Endothelial cell of umbilical vein (primary cell): ENCODE measurements around the gene GRXCR2.

ENCODE experiments used
- CTCF ChIP-seq, 2 donors: IDR thresholded peaks; 1 replicate in 1 of 2; 2 replicates in 1 of 2; pipeline ENCODE4 v1.5.1; 2011; ENCODE audit warnings: low read length in 2 of 2, mild to moderate bottlenecking in 2 of 2, moderate library complexity in 2 of 2, control low read depth in 1 of 2, inconsistent platforms in 1 of 2, low read depth in 1 of 2; ENCODE audit not compliant: insufficient read depth in 1 of 2; ENCODE audit errors: extremely low read depth in 1 of 2
- EZH2 ChIP-seq: IDR thresholded peaks from 2 replicates; pipeline ENCODE4 v1.6.1; 2012; ENCODE audit warnings: borderline replicate concordance, low read depth, mild to moderate bottlenecking, moderate library complexity, low read length, inconsistent platforms; ENCODE audit not compliant: severe bottlenecking
- FOS ChIP-seq: IDR thresholded peaks from 2 replicates; pipeline ENCODE4 v1.6.1; 2011; ENCODE audit warnings: mild to moderate bottlenecking, low read length, moderate library complexity, borderline replicate concordance; ENCODE audit not compliant: insufficient read depth
- GATA2 ChIP-seq: IDR thresholded peaks from 2 replicates; pipeline ENCODE4 v1.7.0; 2011; ENCODE audit warnings: low read depth, mild to moderate bottlenecking, moderate library complexity, mixed read lengths, low read length; ENCODE audit not compliant: insufficient read length, insufficient read depth
- JUN ChIP-seq: IDR thresholded peaks from 2 replicates; pipeline ENCODE4 v1.6.1; 2011; ENCODE audit warnings: borderline replicate concordance, low read depth; ENCODE audit not compliant: insufficient read length, insufficient read depth
- MYC ChIP-seq: IDR thresholded peaks from one replicate; pipeline ENCODE4 v1.6.1; 2011; ENCODE audit warnings: mild to moderate bottlenecking, low read depth, low read length
- POLR2A ChIP-seq: IDR thresholded peaks from 2 replicates; pipeline ENCODE4 v1.6.1; 2012; ENCODE audit warnings: low read depth, mild to moderate bottlenecking, control low read depth, low read length
- POLR2AphosphoS5 ChIP-seq: IDR thresholded peaks from 2 replicates; pipeline ENCODE4 v1.6.1; 2012; ENCODE audit warnings: low read depth, mild to moderate bottlenecking, control low read depth, low read length, moderate library complexity; ENCODE audit not compliant: insufficient read depth
- TF ChIP-seq, protein P1 (sequence below): IDR thresholded peaks from 2 replicates; pipeline ENCODE4 v1.6.1; 2011; ENCODE audit not compliant: insufficient read depth, insufficient read length

GRCh38 chr5:145830594-145830993 lies 42.2 kb downstream of the GRXCR2 start:
- no peak for TF ChIP-seq CTCF (IDR thresholded peaks at IDR 0.05; ENCODE audit: extremely low read depth in 1 of 2, insufficient read depth in 1 of 2, low read depth in 1 of 2, low read length in 2 of 2)
- no peak for TF ChIP-seq POLR2AphosphoS5
- no peak for TF ChIP-seq POLR2A
- TF ChIP-seq MYC: no peak
- no peak for TF ChIP-seq JUN
- TF ChIP-seq FOS: no peak
- TF ChIP-seq, protein P1, sequence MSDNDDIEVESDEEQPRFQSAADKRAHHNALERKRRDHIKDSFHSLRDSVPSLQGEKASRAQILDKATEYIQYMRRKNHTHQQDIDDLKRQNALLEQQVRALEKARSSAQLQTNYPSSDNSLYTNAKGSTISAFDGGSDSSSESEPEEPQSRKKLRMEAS: no peak
- no peak for TF ChIP-seq EZH2
- no peak for TF ChIP-seq GATA2
